Left hindlimb (tissue), 1 donor: Measurements from ENCODE around the gene AANAT.

ENCODE experiments used
- DNase-seq: peaks from one replicate; pipeline ENCODE4 v3.0.0-alpha.2; 2018

The AANAT gene

GRCh38 chr17:76491271-76492122 lies 24.1 kb downstream of the AANAT start:
- DNase-seq, result no peak

DNA sequence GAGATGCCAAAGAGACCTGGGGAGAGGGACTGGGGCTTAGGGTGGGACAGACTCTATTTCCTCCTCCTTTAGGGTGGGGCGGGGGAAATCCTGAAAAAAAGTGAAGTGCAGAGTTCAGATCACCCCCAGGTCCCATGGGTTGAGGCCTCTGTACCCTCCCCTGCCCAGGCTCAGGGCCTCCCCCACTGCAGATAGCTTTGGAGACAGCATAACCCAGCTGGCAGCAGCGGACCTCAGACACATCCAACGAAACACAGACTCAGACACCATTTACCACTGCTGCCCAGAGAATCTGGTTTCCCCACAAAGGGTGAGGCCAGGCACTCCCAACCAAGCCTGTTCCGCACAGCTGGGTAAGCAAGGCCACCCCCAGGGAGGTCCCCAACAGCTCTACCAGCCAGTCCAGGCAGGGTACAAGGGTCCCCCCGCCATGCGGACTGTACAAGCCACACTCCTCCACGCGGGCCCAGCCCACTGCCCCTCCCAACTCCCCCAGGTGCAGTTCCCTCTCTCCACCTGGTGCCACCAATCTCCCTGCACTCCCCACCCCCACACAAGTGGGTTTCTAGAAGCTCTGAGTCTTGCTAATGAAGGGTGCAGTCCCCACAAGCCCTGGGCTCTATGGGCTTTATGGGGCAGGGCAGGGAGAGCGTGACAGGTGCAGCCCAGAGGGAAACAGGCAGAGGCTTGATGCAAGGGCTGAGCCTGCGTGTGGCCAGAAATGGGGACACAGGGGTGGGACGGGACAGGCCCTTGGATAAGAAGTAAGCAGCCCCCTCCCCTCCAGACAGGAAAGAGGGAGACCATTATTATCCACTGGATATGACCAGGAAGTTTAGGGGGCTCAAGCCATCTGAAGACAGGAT lies 25.0 kb downstream of the AANAT start:
- DNase-seq, result no peak

DNA sequence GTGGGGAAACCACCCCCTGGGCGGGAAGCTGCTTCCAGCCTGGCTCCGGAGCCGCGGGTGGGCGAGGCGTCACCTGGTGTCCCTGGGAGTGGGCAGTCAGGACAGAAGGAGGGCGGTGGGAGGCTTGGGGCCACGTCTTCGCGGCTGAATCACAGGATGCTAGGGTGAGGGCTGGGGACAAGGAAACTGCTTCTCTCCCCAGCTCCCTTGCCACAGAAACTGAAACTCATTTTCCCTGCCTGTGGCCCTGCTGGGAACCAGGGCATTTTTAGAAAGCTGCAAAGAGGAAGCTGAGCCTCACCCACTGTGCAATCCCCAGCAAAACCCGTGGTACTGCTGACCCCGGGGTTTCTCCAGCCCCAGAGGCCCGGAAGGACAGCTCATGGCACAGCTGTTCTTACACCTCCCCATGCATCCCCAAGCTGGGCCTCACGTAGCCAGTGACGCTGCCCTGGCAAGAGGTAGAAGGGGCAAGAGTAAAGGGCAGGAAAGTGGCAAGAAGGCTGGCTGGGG lies 25.6 kb downstream of the AANAT start:
- peak; percentile 68 for DNase-seq

DNA sequence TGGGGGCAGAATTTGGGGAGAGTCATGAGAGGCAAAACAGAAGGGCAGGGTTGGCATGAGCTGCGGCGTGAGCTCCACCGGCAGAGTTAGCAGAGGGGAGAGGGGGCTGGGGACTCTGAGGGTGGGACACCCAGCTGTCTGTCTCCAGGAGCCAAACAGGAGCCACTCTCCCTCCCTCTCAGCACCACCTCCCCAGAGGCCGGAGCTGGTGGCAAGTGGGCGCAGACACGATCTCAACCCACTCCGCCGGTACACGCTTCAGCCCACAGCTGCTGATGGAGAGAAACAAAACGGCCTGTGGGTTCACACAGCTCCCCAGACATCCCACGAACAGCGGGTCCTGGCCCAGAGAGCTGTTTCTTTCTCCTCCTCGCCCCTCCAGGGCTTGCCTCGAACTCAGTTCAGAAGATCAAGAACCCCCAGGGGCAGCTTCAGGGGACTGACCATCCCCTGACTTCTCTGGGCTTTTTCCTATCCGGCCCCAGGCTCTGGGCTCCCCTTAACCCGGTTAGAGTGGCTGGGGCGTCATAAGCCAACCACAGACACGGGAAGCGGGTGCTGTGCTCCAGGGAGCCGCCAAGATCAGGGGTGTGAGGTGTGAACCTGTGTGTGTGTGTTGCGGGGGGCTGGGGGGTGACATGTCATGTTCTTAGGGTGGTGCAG lies 26.2 kb downstream of the AANAT start:
- DNase-seq, result peak; percentile 27

- no peak for DNase-seq
Observed at GRCh38 chr17:76495663-76496400, 28.4 kb downstream of the AANAT start.

DNA sequence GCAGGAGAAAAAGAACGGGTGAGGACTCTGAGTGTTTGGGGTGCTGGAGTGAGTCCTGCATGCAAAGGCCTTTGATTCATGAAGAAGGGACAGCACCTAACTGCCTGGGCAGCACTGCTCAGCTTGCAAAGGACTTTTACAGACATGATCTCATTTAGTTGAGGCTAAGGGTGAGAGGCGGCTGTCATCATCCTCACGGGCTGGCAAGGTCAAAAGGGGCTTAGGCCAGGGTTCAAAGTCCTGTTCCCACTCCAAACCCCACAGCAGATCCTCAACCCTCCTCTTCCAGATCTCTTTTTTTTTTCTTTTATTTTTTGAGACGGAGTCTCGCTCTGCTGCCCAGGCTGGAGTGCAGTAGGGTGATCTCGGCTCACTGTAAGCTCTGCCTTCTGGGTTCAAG lies 29.1 kb downstream of the AANAT start:
- DNase-seq, result no peak

DNA sequence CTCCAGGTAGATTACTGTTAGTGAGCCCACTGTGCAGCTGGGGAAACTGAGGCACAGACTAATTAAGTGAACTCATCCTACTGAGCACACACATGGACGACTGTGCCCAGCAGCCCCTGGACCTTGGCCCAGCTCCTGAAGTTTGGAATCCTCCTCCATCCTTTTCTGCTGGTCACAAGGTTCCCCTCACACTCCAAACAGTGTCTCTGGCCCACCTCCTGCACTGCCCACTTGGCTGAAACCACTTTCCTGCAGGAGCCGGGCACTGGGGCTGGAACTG lies 30.2 kb downstream of the AANAT start:
- no peak for DNase-seq

GRCh38 chr17:76497979-76498875 lies 30.8 kb downstream of the AANAT start:
- peak; percentile 81 for DNase-seq

DNA sequence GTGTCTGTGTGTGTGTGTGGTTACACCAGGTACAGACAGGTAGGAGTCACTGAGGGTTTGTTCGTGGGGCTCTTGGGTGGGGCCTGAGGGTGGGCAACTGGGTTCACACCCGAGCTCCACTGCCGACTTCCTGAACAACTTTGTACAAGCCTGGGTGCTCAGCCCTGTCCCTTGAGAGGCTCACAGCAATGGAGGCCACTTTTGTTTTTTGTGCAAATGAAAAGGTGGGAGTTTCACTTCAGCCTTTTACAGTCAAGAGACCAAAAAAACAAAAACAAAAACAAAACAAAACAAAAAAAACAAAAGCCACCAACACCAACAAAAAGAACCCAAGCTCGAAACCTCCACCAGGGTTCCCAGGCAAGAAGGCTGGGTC lies 31.5 kb downstream of the AANAT start:
- DNase-seq, result no peak

DNA sequence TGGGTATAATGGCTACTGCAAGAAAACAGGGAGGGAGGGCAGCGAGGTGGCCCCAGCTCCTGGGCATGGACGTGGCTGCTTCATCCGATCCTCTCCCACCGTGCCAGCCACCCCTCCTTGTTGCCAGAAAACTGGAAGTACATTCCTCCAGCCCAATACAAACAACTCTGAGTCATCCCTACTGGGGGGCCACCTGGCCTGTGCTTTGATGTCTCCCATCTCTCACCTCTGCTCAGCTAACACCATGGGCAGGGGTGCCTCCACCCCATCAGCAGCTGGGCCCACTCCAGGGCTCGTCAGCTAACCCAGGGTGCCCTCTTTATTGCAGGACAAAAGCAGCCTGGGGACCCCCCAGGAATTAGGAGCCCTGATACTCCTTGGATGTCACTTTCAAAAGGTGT lies 31.9 kb downstream of the AANAT start:
- DNase-seq, result peak; percentile 29

- DNase-seq, result peak; percentile 34
Observed at GRCh38 chr17:76500074-76500746, 32.8 kb downstream of the AANAT start.

DNA sequence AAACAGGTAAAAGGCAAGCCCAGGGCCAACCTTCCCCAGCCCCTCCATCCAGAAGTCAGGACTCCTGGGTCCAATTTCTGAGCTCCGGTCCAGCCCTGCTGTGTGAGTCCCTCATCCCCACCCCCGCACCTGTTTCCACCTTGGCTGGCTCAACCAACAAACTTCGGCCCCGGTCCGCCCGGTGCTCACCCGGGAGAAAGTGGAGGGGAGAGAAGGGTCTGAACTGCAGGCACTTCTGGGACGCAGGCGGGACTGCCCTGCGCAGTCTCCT lies 33.3 kb downstream of the AANAT start:
- peak; percentile 31 for DNase-seq

DNA sequence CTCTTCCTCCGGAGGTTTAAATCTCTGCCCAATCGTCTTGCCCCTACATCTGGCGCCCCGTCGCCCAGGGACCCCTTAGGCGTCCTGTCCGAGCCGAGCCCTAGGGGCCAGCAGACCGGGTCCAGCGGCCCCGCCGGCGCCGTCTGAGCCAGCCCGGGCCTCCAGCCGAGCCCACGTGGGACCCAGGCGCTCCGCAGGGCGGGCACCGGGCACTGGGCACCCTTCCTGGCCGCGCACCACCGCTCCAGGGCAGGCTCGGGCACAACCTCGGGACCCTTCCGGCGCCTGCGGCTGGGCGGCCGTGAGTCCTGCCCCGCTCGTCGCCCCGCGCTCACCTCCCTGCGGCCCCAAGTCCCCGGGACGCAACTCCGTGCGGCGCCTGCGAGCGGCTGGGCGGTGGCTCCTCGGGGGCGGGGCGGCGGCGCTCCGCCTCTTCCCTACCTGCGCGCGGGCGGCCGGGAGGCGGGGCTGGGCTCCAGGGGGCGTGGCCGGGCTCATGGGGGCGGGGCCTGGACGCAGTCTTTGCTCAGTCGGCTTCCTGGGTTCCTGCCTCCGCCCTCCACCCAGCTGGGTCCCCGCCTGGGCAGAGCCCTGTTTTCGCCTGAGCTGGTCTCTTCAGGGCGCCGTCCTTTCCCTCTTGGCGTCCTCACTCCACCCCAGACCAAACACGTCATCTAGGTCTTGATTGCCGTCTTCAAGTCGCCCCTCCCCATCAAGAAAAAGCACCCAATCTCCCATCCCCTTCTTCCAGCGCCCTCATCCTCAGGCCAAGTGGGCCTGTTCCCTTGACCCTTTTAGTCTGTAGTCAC lies 33.8 kb downstream of the AANAT start, which contains the start of gene RHBDF2:
TSS of gene RHBDF2 (minus strand) at position 406 of the 809 bp plus-strand sequence. CDS start 19,899 bp downstream, outside the sequence.
- peak; percentile 84 for DNase-seq

GRCh38 chr17:76501827-76502307 lies 34.5 kb downstream of the AANAT start:
- DNase-seq, result peak; percentile 26

- no peak for DNase-seq
Observed at GRCh38 chr17:76502341-76503211, 35.2 kb downstream of the AANAT start.

DNA sequence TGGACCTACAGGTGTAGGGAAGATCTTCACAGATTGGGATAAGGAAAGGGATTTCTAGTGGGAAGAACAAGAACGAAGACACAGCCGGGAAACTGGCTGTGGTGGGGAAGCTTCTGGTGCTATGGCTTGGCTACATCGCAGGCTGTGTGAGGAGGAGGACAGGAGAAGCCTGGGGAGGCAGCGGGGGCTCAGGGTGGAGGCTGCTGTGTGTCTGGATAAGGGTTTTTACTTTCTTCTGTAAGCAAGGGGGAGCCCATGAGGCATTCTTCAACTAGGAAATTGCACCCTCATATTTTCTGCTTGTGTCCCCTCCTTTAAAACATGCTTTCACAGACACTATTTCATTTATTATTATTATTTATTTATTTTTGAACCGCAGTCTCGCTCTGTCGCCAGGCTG lies 36.7 kb downstream of the AANAT start:
- peak; percentile 36 for DNase-seq

- DNase-seq, result peak; percentile 84
Observed at GRCh38 chr17:76506408-76507345, 39.3 kb downstream of the AANAT start.
